Measurements from ENCODE around the gene ARID5A.
"Not testable (repeated sequence)": the region's sequence is repeated elsewhere in the genome, so short reads cannot be mapped to it uniquely, and the experiment has no call there.

ARID5A gene

DNA sequence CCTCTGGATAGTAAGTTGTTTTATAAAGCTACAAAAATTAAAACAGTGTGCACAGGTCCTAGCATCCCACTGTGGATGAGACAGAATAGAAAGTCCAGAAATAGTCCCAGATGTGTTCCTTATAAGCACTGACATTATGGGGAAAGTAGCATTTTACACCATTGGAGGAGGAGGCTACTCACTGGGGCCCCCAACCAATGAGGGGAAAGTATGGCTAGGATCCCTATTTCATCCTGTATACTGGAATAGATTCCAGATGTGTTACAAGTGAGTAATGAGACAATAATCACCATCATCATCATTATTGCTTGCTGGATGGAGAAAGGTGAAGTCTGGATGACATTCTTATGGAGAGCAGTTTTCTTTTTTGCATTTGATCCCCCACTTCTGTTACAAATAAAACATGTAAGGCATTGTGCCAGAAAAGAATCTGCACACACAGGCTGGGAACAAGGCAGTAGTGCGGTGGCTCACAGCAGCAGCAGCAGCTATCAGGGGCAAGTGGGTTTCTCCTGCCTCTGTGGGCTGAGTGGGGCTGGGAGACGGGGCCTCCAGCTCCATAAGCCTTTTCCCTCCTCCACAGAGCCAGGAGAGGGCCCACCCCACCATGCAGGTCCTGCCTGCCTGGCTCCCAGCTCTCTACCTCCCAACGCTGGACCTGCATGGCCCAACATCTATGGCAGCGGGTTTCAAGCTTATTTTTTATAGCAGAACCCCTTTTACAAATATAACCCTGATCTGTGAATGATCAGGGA, 5.0 kb downstream of the ARID5A start:
- no peak for DNase-seq

DNA sequence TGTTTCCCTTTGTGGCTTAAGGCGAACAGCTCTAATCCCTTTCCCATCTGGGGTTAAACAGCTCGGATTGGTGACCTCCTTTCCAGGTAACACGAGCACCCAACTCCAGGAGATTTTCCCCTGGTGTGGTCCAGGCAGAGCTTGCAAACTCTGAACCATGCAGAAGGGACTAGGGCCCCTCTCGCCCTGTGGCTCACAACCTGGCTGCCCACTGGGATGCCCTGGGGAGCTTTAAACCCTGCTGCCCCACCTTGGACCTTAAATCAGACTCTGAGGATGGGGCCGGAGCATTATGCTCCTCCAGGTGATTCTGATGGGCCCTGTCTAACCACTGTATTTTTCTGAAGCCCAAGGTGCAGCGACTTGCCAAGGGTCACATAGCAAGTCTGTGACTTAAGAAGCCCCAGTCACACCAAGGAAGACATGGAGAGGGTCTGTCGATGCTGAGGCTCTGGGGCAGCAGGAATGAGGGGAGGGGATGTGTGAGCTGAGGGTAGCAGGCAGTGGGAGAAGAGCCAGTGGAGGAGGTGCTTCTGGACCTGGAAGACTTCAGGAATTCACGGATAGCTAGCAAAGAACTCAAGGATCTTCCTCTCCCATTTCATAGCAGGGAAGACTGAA, 5.9 kb downstream of the ARID5A start:
- DNase-seq: no peak

DNA sequence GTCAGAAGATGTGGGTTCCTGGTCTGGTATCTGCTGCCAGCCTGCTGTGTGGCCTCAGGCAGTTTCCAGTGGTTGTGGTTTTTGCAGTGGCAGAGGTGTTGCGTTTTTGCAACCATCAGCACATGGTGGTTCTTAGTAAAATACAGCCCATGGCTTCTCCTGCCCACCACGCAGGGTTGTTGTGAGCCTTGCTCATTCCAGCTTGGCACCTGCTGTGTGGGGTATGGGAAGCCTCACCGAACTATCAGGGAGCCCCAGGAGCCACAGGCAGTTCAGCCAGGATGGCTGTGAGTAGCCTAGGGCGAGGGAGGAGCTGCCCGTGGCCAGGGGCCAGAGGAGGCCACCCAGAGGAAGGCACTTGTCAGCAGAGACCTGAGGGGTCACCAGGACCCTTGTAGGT, 9.8 kb downstream of the ARID5A start:
- DNase-seq: no peak

DNA sequence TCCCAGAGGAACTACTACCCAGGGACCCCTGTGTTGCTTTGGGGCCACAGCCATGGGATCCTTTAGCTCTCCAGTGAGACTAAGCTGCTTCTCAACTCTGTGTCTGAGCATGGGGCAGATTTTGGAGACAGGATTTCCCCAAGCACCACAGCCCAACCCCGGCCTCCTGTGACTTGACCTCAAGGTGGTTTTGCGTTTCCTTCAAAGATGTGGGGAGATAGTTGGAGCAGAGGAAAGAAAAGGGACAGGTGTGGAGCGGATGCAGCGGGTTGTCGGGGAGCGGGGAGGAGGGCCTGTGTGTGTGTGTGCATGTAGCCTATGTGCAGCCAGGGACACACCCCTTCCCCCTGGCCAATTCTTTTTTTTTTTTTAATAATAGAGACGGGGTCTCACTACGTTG, 10.2 kb downstream of the ARID5A start:
- DNase-seq: no peak

DNA sequence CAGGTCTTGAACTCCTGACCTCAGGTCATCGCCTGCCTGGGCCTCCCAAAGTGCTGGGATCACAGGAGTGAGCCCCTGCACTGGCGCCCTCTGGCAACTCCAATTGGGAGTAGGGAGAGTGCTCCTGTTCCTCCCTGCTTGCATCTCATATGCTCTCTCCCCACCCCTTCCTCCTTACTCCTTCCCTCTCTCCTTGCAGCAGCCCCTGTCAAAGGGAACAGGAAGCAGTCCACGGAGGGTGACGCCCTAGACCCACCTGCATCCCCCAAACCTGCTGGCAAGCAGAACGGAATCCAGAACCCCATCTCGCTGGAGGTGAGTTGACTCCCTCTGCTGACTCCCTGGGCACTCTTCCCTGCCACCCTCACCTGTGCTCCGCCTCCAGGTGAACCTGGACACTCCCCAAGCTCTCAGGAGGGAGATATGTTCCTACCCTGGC, 10.7 kb downstream of the ARID5A start:
- no peak for DNase-seq

DNA sequence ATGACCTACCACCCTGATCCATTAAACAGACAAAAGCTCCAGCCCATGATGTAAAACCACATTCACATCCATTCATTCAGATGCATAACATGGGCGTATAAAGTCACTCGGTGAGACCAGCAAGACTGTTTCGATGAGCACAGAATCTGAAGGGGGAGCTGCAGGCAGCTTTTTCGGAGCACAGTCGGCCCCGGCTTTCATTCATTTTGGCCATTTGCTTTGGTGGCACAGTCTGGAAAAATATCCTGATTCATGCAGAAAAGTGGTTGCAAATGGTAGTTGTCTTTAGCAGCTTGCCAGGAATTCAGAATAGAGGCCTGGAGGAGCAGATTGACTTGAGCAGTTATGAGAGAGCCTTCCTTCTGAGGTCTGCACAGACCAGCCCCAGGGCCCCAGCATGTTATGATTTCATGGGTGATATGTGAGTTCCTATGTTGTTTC, 11.2 kb downstream of the ARID5A start:
- DNase-seq: no peak

DNA sequence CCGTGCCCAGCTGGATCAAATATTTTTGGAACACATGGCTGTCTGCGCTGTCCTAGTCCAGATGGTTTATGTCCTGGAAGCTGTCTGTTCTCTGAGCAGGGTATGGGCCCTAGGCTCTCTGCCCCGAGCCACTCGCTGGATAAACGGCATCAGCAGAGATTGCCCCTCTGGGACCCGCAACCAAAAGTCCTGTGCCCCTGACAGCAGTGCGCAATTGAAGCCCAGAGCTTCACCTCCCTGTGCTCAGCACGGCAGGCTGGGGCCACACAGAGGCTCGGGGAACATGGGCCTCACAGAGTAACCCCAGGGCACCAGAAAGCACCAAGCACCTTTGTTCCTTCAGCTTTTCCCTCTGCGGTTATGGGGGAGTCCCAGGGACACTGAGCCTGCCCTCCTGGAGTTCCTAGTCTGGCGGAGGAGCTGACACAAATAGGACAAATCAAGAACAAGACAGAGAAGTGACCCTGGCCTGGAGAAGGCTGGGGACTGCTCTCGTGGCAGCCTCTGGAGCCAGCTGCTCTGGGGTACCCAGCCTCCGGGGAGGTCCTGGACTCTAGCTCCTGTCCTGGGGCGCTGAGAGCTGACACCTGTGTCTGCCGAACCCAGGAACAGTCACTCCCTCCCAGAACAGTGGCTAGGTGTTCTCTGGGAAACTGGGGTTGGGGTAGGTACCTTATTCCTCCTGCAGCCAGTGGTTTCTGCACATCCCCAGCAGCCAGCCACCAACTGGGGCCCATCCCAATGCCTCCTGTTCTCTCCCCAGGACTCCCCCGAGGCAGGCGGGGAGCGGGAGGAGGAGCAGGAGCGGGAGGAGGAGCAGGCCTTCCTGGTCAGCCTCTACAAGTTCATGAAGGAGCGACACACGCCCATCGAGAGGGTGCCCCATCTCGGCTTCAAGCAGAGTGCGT, 12.3 kb downstream of the ARID5A start:
- no peak for DNase-seq

DNA sequence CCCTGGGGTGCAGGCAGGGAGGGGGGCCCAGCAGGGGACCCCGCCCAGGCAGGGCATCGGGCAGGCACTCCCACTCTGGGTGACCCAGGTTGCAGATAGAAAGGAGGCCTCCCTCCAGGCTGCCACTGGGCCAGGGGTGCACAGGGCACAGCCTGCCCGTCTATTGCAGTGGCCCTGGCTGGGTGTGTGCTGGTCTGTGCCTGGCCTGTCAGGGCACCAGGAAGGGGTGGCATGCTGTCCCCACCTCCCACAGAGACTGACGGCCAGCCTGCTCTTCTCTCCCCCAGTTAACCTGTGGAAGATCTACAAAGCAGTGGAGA, 12.9 kb downstream of the ARID5A start:
- no peak for DNase-seq

DNA sequence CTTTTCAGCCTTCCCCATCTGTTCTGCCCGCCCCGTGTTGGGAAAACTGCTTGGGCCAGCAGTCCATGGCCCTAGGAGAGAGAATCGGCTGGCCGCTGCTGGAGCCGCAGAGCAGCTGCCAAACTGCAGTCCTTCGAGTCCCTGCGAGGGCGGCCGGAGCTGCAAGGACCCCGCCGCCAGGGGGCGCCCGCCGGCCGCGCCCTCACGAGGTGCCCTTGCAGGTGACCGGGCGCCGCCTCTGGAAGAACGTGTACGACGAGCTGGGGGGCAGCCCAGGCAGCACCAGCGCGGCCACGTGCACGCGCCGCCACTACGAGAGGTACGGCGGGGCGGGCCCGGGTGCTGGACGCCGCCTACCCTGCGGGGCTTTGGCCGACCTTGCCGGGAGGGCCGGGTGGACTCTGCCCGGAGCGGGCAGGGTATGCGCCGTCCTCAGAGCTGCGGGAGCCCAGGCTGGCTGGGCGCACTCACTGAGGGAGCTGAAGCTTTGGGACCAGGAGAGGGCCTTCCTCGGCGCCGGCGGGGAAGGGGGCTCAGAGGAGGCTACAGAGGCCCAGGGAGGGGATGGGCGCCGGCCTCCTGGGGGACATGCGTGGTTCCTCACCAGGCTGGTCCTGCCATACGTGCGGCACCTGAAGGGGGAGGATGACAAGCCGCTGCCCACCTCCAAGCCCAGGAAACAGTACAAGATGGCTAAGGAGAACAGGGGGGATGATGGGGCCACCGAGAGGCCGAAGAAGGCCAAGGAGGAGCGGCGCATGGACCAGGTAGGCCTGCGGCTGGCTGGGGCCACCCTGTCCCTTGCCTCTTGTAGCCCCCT, 13.6 kb downstream of the ARID5A start:
- no peak for DNase-seq

DNA sequence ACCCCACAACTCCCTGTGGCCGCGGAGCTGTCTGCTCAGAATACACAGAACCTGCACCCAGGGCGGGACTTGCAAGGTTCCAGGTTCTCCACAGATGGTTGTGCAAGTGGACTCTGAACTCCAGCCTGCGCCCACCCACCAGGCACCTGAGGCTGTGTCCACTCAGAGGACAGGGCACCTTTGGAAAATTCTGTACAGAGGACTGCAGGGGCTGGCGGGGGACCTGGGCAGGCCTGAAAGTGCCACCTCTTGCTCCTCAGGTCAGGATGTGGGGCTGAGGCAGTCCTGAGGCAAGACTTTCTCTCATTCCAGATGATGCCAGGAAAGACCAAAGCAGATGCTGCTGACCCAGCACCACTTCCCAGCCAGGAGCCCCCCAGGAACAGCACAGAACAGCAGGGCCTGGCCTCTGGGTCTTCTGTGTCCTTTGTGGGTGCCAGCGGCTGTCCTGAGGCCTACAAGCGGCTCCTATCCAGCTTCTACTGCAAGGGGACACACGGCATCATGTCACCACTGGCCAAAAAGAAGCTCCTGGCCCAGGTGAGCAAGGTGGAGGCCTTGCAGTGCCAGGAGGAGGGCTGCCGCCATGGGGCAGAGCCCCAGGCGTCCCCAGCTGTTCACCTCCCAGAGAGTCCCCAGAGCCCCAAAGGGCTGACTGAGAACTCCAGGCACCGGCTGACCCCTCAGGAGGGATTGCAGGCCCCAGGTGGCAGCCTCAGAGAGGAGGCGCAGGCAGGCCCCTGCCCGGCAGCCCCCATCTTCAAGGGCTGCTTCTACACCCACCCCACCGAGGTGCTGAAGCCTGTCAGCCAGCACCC, 14.4 kb downstream of the ARID5A start:
- DNase-seq: no peak

DNA sequence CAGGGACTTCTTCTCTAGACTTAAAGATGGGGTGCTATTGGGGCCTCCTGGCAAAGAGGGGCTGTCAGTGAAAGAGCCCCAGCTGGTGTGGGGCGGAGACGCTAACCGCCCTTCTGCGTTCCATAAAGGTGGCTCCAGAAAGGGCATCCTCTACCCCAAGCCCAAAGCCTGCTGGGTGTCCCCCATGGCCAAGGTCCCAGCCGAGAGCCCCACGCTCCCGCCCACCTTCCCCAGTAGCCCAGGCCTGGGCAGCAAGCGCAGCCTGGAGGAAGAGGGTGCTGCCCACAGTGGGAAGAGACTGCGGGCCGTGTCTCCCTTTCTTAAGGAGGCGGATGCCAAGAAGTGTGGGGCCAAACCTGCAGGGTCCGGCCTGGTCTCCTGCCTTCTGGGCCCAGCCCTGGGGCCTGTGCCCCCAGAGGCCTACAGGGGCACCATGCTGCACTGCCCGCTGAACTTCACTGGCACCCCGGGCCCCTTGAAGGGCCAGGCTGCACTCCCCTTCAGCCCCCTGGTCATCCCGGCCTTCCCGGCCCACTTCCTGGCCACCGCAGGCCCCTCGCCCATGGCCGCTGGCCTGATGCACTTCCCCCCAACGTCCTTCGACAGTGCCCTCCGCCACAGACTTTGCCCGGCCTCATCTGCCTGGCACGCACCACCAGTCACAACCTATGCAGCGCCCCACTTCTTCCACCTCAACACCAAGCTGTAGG, 15.2 kb downstream of the ARID5A start:
- no peak for DNase-seq

DNA sequence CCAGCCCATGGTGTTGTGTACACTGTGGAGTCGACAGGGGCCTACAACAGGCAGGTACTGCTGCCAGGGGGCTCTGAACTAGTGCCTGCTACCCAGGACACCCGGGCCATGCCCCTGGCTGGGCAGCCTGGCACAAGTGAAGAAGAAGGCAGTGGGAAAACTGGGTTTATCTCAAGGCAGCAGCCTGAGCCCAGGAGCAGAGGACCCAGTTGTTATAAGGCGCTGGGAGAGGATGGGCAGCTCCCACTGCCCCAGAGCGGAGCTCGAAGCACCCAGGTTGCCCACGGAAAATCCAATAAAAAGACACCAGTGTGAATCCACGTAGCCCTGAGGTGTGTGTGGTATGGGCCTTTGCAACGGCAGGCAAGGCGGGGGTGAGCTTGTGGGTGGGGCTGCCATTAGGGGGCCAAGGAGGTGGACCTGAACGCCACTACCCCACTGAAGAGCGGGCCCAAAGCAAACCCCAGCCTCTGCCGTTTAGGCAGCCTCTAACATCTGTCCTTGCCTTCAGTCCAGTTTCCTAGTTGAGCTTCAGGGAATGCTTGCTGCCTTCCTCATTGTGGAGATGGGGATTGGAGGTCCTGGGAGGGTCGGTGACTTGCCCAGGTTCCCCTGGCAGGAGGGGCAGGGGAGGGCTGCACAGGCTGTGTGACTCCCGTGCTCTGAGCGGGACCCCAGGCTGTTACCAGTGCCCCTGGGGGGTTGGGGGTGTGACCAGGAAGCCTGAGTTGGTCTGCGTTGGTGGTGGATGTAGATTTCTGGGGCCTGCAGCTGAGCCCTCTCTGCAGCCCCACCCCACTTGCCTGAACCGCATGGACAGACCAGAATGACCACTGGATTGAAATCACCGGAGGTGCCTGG, 16.0 kb downstream of the ARID5A start:
- no peak for DNase-seq

DNA sequence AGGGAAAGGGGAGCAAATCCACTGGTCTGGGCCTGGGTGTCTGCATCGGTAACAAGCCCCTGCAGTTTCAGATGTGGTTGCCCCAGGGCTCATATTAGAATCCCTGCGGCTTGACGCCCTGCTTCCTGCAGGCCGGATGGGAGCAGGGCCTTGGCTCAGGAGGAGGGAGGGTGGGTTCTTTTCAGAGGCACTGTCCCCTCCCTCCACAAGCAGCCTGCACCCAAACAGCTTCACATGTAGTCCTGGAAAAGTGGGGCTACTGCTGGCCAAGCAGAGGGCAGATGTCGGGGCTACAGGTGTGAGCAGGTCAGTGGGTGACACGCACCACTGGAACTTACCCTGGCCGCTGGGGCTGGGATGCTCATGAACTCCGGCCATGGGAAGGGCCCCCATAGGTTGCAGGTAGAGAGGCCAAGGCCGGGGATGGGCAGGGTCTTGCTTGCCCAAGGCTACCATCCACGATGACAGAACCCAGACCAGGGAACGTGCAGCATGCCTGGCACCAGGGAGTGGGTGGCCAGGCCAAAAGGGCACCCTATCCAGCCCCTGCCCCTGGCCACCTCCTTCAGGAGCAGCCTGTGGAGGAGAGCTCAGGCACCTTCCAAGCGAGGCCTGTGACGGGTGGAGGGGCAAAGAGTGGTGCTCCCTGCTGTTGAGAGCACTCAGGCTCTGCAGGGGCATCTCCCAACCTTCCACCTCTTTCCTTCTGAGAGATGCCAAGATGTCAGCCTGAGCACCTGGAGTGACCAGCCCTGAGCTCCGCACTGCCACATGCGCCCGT, 16.8 kb downstream of the ARID5A start:
- DNase-seq: no peak

DNA sequence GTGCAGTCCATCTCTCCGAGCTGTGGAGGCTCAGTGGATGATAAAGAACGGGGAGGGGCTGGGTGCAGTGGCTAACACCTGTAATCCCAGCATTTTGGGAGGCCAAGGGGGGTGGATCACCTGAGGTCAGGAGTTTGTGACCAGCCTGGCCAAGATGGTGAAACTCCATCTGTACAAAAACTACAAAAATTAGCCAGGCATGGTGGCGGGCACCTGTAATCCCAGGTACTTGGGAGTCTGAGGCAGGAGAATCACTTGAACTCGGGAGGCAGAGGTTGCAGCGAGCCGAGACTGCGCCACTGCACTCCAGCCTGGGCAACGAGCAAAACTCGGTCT, 17.4 kb downstream of the ARID5A start:
- not testable (repeated sequence) for DNase-seq

DNA sequence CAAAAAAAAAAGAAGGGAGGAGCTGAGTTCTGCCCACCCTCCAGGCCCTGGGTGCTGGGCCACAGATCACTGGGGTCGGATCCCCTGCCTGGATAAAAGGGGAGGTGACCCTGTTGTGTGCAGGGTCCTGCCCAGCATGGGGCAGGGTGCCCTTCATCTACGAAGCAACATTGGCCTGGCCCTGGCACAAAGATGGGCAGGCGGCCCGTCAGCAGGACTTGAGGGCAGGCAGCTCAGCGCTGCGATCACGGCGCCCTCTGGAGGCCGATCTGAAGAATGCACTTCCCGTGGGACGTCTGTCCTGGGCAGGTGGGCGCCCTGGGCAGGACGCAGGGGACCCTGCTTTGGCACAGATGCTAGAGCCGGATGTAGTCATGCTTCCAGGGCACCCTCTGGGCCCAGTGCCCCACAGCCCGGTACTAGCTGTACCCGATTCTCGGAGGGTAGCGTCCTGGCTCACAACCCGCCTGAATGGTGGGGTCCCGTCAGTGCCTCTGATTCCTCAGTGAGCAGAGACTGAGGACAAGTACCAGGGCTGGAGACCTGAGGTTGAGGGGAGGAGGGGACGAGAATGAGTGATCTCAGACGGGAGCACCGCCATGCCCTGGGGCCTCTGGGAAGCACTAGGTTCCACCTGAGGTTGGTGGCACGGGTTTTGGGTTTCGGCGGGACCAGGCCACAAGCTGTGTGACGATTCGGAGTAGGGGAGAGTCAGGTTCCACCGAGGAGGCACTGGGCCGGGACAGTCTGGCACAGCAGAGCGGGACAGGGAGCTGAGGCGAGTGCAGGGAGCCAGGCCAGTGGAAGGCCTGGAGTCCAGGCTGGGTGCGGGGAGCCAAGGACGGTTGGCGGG, 18.0 kb downstream of the ARID5A start:
- DNase-seq: no peak

DNA sequence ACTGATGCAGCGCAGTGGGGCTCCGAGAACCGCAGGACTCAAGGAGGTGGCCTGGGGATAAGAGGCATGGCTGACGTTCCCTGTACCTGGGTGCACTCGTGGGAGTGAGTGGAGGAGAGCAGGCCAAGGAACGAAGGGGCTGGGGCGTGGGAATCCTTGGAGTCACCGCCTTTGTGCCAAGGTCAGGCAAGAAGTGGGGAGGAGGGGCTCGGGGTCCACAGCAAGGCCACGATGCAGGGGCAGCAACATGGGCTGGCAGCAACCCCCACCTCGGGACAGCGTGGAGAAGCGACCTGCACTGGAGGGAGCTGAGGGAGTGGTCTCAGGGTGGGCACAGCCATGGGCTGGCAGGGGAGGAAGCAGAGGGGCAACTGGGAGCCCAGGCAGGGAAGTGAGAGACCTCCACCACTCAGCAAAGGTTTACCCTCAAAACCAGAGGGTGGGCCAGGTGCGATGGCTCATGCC, 18.6 kb downstream of the ARID5A start:
- DNase-seq: no peak

DNA sequence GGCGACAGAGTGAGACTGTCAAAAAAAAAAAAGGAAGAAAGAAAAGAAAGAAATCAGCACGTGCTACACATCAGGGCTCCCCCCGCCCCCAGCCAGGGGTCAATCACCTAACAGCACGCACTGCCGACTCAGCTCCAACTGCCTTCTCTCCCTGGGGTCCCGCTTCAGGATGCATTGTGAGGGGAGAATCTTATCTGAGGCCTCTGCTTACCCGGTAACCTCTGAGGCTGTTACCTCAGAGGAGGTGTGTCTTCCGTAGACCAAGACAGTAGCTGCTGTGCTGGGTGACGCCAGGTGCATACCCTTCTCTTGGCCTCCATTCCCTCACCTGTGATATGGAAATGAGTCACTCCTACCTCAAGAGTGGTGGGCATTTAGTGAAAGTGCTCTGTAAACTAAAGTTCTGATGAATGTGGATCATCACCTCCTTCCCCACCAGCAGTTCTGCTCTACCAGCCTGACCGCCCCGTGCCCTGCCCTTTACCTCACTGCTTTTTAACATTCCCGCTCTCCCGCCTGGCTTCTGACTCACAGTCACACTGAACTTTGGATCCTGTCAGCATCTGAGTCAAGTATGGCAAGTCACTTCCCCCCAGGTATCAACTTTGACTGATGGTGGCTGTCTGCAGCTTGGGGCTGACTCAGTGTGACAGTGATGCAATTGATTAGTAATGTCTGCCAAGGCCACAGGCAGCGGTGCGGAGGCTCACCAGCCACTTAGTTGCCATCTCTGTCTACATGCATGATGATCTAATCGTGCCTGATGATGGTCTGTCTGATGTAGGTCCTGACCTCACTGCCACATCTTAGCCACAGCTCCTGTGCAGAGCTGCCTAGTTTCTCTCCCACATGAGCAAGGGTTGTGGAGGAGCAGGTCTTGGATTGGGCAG, 20.1 kb downstream of the ARID5A start:
- no peak for DNase-seq

Data from amniotic stem cell (primary cell).